SU-DHL-6 (cell line): ENCODE measurements around the gene STK4.

ENCODE experiments used
- H2AFZ ChIP-seq: fragments of 200-600 bp; sonication (generic); 2 replicates; pipeline ENCODE4 v1.6.1; 2014; ENCODE audit warnings: low read depth, mild to moderate bottlenecking, moderate library complexity, mixed read lengths, antibody characterized with exemption, low read length; ENCODE audit not compliant: severe bottlenecking
- H3F3A ChIP-seq: fragments of 200-600 bp; shearing (Covaris generic); 2 replicates; pipeline ENCODE4 v1.6.0; 2016; ENCODE audit warnings: antibody characterized with exemption, mild to moderate bottlenecking; ENCODE audit not compliant: insufficient read depth
- H3K27ac ChIP-seq: fragments of 200-600 bp; sonication (generic); 2 replicates; pipeline ENCODE4 v1.5.1; 2016; ENCODE audit warnings: low read depth, mild to moderate bottlenecking, low read length, moderate library complexity, mixed read lengths
- H3K27me3 ChIP-seq: fragments of 200-600 bp; sonication (generic), shearing (Covaris generic); 2 replicates; pipeline ENCODE4 v1.6.0; 2014; ENCODE audit warnings: mild to moderate bottlenecking, low read length
- H3K36me3 ChIP-seq: fragments of 200-600 bp; sonication (generic); 2 replicates; pipeline ENCODE4 v1.6.1; 2014; ENCODE audit warnings: mild to moderate bottlenecking, low read length, mixed read lengths
- H3K4me2 ChIP-seq: fragments of 300-600, 200-600 bp; shearing (Covaris generic), sonication (generic); 2 replicates; pipeline ENCODE4 v1.6.0; 2014; ENCODE audit warnings: low read length, low read depth, mild to moderate bottlenecking; ENCODE audit not compliant: poor library complexity, severe bottlenecking
- H3K4me3 ChIP-seq: fragments of 200-600 bp; sonication (generic); 2 replicates; pipeline ENCODE4 v1.5.1; 2014; ENCODE audit warnings: antibody characterized with exemption, low read length, mild to moderate bottlenecking, mixed read lengths; ENCODE audit not compliant: insufficient read depth, poor library complexity, severe bottlenecking
- H3K79me2 ChIP-seq: fragments of 200-600 bp; sonication (generic); 2 replicates; pipeline ENCODE4 v1.6.1; 2014; ENCODE audit warnings: mild to moderate bottlenecking, low read length, moderate library complexity; ENCODE audit not compliant: insufficient read depth
- H3K9ac ChIP-seq: fragments of 200-600 bp; sonication (generic); 2 replicates; pipeline ENCODE4 v1.7.0; 2014; ENCODE audit warnings: mild to moderate bottlenecking, low read length
- H3K9me2 ChIP-seq: fragments of 200-600 bp; sonication (generic); replicated peaks from 2 replicates; pipeline ENCODE4 v1.6.1; 2014; ENCODE audit warnings: low read length; ENCODE audit not compliant: insufficient read depth
- H3K9me3 ChIP-seq: fragments of 200-600 bp; sonication (generic); 2 replicates; pipeline ENCODE4 v1.6.1; 2014; ENCODE audit warnings: low read length, mixed read lengths; ENCODE audit not compliant: insufficient read depth
- H4K20me1 ChIP-seq: fragments of 200-600 bp; sonication (generic); 2 replicates; pipeline ENCODE4 v1.6.1; 2014; ENCODE audit warnings: low read depth, mild to moderate bottlenecking, antibody characterized with exemption, low read length, moderate library complexity, mixed read lengths
- EZH2phosphoT487 ChIP-seq: fragments of 200-600 bp; sonication (generic), shearing (Covaris generic); conservative IDR thresholded peaks from 2 replicates; pipeline ENCODE4 v1.6.1; 2018; ENCODE audit warnings: mild to moderate bottlenecking, antibody characterized with exemption, low read length, moderate library complexity, mixed read lengths
- TF ChIP-seq, protein P1 (sequence below): fragments of 200-600 bp; sonication (generic); IDR thresholded peaks from one replicate; pipeline ENCODE4 v1.5.1; 2017; ENCODE audit warnings: antibody characterized with exemption, mild to moderate bottlenecking, low read length, moderate library complexity; ENCODE audit not compliant: insufficient read depth, poor library complexity, severe bottlenecking

The STK4 gene

DNA sequence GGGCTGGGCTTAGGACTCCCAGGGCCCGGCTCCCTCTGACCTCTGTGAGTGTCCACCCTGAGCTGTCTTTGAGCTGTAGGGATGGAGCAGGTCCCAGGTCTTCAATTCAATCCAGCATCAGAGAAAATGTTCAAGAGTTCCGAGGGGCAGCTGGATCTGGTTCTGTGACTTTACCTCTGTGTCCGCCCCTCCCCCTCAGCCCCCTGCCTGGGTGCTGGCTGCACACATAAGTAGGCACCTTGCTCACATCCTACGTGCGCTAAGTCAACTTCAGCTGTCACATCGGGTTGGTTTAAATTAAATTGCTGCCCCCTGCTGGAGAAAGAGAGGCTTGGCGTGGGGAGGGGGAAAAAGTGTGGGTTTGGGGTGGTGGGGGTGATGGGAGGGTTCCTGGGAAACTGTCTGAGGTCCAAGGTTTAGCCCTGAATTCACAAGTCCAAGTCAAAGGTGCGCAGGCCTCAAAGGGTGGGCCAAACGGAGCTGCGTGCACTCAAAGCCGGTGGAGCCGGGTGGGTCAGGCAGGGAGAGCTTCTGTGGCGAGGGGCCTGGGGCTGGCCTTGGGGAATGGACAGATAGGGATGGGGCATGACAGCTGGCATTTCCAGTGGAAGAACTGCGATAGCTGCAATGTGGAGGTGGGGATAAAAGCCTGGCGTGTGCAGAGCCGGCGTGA lies 145.6 kb downstream of the STK4 start:
- H2AFZ ChIP-seq, result no peak overlapping the region

DNA sequence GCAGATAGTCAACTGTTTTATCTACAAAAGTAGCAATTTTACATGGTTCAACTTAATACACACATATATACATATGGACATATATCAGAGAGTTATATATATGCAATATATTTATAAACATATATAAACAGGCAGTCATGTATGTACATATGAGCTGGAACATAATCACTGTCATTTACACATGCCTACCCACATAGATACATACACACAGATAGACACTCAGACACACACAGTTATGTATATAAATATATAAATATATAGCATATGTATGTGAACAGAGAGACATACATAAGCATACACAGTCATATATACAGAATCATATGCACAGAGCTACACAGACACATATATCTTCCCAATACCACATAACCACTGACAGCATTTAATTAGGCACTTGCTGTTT lies 146.4 kb downstream of the STK4 start:
- no peak overlapping the region for H2AFZ ChIP-seq
- H3F3A ChIP-seq, result no peaks in the 10 kb centered on the region
- no peak overlapping the region for H3K9ac ChIP-seq
- TF ChIP-seq, protein P1, sequence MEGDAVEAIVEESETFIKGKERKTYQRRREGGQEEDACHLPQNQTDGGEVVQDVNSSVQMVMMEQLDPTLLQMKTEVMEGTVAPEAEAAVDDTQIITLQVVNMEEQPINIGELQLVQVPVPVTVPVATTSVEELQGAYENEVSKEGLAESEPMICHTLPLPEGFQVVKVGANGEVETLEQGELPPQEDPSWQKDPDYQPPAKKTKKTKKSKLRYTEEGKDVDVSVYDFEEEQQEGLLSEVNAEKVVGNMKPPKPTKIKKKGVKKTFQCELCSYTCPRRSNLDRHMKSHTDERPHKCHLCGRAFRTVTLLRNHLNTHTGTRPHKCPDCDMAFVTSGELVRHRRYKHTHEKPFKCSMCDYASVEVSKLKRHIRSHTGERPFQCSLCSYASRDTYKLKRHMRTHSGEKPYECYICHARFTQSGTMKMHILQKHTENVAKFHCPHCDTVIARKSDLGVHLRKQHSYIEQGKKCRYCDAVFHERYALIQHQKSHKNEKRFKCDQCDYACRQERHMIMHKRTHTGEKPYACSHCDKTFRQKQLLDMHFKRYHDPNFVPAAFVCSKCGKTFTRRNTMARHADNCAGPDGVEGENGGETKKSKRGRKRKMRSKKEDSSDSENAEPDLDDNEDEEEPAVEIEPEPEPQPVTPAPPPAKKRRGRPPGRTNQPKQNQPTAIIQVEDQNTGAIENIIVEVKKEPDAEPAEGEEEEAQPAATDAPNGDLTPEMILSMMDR, result no peak
- TF ChIP-seq EZH2phosphoT487, result no peak
- no peaks in the 10 kb centered on the region for H3K27me3 ChIP-seq
- no peak overlapping the region for H3K4me2 ChIP-seq
- no peaks in the 10 kb centered on the region for H3K9me3 ChIP-seq
- H3K9me2 ChIP-seq, result no peaks in the 10 kb centered on the region
- H4K20me1 ChIP-seq, result no peaks in the 10 kb centered on the region
- no peak overlapping the region for H3K27ac ChIP-seq
- H3K36me3 ChIP-seq, result no peaks in the 10 kb centered on the region
- no peaks in the 10 kb centered on the region for H3K79me2 ChIP-seq
- H3K4me3 ChIP-seq, result no peak overlapping the region

More for the DNA sequence above, 145.6 kb downstream of the STK4 start:
- H3F3A ChIP-seq, result no peaks in the 10 kb centered on the region
- no peak overlapping the region for H3K4me3 ChIP-seq
- H4K20me1 ChIP-seq, result no peaks in the 10 kb centered on the region
- no peak overlapping the region for H3K9ac ChIP-seq
- TF ChIP-seq EZH2phosphoT487, result no peak
- TF ChIP-seq, protein P1, result peak; percentile 80
- no peak overlapping the region for H3K27ac ChIP-seq
- H3K36me3 ChIP-seq, result no peaks in the 10 kb centered on the region
- H3K27me3 ChIP-seq, result no peaks in the 10 kb centered on the region
- no peaks in the 10 kb centered on the region for H3K9me3 ChIP-seq
- H3K4me2 ChIP-seq, result no peak overlapping the region
- H3K79me2 ChIP-seq, result no peaks in the 10 kb centered on the region
- H3K9me2 ChIP-seq, result no peaks in the 10 kb centered on the region

DNA sequence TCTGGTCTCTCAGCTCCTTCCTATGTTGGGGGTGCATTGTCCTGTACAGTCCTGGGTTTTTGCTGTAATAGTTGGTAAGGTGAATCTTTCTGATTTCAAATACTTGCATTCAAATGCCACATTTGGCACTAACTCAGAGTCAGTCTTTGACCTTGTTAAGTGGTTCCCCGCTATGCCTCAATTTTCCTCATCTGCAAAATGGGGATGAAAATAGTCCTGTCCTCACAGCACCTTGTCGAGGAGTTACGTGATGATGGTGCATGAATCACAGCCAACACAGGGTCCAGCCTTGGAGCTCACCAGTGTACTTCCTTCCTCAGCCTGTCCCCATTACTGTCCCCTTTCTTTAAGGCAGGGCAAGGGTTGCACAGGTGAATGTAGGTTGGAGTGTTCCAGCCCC lies 147.6 kb downstream of the STK4 start:
- no peaks in the 10 kb centered on the region for H3F3A ChIP-seq
- no peak overlapping the region for H3K9ac ChIP-seq
- H4K20me1 ChIP-seq, result no peaks in the 10 kb centered on the region
- H2AFZ ChIP-seq, result no peak overlapping the region
- H3K4me2 ChIP-seq, result no peak overlapping the region
- H3K36me3 ChIP-seq, result no peaks in the 10 kb centered on the region
- no peak overlapping the region for H3K4me3 ChIP-seq
- no peaks in the 10 kb centered on the region for H3K9me3 ChIP-seq
- H3K9me2 ChIP-seq, result no peaks in the 10 kb centered on the region
- H3K27ac ChIP-seq, result no peak overlapping the region
- no peaks in the 10 kb centered on the region for H3K27me3 ChIP-seq
- no peaks in the 10 kb centered on the region for H3K79me2 ChIP-seq
- TF ChIP-seq, protein P1, result no peak
- TF ChIP-seq EZH2phosphoT487, result no peak
